ENCODE measurements around the gene NCS1.

NCS1 gene

DNA sequence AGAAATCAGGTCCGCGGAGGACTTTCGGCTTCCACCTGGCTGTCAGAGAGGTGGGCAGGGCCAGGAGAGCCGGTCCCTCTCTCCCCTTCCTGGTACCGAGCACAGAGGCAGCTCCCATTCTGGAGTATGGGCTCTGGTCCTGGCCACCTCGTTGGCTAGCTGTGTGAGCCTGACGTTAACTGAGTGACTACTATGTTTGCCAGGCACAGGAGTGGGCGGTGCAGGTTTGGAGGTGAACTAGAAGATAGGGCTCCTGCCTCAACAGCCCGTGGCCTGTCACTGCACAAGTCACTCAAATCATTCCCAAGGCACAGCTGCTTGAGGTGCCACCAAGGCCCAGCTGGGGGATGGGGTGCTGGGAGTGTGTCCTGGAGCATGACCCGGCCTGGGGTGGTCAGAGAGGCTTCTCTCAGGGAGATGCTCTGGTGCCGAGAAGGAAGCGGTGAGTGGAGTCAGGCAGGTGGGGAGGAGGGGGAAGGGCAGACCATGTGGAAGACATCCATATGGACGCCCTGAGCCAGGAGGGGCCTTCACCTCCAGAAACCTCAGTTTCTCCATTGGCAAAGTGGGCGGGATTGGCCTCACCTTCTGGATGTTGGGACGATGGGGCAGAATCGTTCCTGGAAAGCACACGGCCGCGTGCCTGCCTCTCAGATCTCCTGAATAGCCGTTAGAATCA, 39.5 kb downstream of the NCS1 start:
- no peak for DNase-seq (ENCODE audit: low read depth in 2 of 2, low spot score in 1 of 2)

DNA sequence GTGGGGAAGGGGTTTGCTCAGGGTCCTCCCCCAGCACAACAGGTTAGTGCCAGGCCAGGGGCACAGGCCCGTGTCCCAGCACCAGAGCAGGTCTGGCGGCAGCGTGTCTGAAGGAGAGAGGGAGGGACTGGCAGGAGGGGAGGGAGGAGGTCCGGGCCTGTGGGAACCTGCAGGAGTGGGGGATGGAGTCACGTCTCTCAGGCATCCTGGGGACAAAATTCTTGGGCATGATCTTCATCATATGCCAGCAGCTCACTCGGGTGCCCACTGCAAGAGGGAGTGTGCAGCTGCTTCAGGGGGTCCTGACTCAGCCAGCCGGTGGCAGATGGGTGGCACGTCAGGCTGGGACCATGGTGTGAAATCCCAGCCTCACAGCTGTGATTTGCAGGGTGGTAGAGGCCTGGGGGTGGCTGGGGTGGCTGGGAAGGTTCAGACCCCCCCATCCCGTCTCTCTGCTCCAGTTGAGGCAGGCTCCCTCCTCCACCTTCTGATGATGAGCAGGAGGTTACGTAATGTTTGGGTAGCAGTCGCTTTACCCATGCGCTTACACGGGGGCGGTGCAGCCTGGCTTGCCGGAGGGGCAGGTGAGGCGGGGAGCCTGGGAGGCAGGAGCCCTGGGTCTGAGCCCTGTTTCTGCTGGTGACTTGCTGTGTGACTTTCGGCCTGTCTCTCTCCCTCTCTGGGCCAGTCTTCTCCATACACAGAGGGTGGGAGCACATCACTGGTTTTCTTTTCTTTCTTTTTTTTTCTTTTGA, 40.5 kb downstream of the NCS1 start:
- DNase-seq (ENCODE audit: low read depth in 2 of 2, low spot score in 1 of 2): no peak

DNA sequence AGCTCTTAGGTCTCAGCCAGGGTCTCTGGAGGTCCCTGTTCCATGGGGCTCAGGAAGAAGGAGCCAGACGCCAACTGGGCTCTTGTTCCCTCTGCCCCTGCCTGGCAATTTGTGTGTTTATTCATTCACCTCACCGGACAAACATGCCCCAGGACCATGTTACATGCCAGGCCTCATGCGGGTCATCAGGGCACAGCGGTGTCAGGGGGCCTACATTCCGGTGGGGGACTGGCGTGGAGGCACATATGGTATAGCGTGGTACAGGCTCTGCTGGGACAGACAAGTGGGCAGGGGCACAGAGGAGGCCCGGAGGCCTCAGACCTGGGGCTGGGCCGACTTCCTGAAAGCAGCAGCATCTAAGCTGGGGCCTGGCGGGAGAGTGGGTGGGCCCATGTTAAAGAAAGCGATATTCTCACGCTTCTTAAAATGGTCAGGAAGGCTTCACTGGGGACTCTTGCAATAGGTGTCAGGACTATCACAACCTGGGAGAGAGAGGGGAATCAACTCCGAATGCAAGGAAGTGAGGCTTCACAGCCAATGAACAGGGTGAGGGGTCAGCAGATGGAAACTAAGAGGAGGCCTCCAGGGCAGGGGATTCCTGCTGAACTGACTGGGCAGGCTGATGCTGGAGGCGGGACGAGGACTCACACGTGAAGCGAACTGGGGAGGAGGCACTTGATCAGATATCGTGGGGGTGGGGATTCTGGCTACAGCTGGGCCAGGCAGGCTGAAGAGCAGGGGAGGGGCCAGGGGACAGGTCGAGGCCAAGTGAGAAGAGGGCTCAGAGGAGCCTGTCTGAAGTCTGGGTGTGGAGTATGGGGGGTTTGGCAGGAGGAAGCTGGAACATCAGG, 41.9 kb downstream of the NCS1 start:
- DNase-seq (ENCODE audit: low read depth in 2 of 2, low spot score in 1 of 2): no peak

DNA sequence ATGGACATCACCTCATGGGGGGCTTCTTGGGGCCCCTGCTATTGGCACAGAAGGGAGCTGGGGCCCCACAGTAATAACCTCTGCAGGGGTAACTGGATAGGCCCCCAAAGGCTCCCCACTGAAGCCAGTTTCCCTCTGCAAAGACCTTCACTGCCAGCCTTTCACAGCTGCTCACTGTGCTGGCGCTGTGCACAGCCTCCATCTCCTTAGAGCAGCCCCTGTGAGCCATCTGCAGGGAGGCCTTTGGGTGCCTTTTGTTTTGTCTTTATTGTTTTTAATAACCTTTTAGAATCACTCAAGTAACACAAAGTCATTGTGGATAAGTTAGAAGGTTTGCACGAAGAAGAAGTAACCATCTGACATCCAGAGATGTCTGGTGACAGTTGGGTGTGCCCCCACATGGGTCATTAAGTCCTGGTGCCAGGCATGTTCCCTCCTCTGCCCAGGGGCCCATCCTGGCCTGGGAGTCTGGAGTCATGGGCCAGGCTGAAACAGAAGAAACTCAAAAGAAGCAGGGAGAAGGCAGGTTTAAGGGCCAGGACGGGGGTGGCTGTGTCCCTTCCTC, 42.7 kb downstream of the NCS1 start:
- no peak for DNase-seq (ENCODE audit: low read depth in 2 of 2, low spot score in 1 of 2)

DNA sequence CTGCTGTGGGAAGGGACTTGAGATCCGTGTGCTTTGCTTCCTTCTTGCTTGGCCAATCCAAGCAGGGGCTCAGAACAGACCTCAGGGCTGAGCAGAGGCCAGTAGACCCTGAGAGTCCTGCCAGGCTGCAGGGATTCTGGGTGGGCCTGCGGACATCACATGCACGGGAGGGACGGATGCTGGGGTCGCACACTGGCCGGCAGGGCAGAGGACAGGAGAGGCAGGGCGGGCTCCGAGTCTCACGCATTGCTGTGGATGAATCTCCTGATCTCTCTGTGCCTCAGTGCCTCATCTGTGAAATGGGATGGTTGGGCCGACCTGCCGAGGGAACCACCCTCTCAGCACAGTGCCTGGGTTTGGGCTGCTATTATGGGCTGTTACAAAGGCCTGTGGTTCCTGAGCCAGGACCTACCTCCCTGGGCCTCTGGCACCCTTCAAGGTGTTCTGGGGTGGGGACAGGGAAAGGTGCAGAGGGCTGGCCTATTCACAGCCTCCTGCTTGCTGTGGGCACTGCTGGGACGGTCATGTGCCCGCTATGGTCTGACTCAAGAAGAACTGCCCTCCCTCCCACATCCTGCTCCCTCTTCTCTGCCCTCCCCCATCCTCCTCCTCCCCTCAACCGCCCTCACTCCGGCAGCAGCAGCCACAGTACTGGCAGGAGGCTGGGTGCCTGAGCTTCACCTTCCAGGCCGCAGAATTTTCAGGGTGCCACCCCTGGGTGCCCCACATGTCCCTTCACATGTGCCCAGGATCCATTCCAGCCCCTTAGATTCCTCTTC, 43.3 kb downstream of the NCS1 start:
- no peak for DNase-seq (ENCODE audit: low read depth in 2 of 2, low spot score in 1 of 2)

DNA sequence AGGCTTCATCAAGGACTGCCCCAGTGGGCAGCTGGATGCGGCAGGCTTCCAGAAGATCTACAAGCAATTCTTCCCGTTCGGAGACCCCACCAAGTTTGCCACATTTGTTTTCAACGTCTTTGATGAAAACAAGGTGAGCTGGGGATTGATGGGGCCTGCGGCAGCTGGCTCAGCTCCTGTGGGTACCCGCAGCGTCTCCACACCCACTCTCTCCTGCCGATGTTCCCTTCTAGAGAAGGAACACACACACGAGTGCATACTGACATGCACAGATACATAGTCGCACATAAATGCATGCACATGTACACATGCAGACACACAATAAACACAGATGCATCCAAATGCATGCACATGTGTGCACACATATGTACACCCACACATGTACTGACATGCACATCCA, 45.6 kb downstream of the NCS1 start:
- DNase-seq (ENCODE audit: low read depth in 2 of 2, low spot score in 1 of 2): no peak

DNA sequence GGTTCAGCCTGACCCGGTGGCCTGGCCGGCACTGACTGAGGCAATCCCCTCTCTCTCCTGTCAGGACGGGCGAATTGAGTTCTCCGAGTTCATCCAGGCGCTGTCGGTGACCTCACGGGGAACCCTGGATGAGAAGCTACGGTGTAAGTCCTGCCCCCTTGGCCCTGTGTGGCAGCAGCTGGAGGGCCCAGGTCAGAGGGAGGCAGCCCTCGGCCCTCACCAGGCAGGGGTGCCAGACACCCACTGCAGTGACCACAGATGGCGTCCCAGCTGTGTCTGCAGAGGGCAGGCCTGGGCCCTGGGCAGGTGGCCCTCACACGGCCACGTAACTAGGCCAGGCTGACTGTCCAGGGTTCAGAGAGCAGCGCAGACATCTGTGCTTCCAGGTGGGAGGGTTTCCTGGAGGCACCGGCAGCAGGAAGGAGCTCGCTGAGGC, 47.5 kb downstream of the NCS1 start:
- no peak for DNase-seq (ENCODE audit: low read depth in 2 of 2, low spot score in 1 of 2)

DNA sequence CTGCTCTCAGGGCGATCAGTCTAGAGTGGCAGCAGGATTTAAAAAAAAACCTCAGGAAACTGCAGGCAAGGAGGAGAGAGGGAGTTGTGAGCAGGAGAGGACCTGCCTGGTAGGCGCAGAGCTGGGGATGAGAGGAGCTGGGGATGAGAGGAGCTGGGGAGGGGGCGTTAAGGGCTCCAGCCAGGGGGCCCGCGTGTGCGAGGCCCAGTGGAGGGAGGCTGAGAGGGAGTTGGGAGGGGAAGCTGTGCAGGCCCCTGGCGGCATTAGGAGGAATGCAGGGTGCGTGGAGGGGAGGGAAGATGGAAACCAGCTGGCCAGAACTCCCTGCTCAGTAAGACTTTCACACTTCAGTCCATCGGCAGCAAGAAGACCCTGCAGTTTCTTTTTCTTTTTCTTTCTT, 48.1 kb downstream of the NCS1 start:
- DNase-seq (ENCODE audit: low read depth in 2 of 2, low spot score in 1 of 2): no peak

DNA sequence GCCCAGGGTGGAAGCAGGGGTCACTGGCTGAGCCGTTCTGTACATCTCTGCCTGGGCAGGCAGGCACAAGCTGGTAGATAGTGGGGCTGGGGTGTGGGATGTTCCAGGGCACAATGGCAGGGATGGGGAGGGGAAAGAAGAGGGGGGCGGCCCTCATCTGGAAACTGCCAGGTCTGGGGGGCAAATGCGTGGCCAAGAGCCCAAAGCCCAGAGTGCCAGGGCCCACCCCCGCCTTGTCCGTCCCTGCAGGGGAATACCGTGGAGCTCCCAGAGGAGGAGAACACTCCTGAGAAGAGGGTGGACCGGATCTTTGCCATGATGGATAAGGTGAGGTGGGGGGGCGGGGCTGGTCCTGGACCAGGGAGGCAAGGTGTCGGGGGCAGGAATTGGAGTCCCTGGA, 50.6 kb downstream of the NCS1 start:
- no peak for DNase-seq (ENCODE audit: low read depth in 2 of 2, low spot score in 1 of 2)

DNA sequence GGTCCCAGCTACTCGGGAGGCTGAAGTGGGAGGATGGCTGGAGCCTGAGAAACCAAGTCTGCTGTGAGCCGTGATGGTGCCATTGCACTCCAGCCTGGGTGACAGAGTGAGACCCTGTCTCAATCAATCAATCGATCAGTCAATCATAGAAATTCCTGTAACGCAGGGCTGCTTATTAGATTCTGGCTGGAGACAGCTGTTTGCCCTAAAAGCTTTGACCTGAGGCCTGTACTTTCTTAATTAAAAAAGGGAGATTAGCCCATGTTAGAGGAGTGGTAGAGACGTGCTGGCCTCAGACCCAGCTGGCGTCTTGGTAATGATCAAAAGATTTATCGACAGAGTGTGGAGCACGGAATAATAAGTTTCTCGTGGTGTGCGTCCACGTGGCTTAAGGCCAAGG, 52.9 kb downstream of the NCS1 start:
- DNase-seq (ENCODE audit: low read depth in 2 of 2, low spot score in 1 of 2): no peak

DNA sequence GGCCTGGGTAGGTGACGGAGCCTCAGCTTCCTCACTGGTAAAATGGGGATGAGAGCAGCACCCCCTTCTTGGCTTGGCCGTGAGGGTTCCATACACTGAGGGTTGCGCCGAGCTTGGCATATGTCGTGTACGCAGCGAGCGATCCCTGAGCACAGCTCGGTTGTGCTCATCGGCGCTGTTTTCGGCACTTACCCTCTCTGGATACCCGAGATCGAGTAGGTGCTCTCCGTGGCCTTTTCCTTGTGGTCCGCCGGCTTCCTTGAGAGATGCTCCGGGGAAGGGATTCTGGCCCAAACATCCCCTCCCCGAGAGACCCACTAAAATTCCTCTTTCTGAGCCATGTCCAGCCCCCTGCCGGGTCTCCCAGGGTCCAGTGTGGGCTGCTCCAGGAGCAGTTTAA, 53.4 kb downstream of the NCS1 start:
- DNase-seq (ENCODE audit: low read depth in 2 of 2, low spot score in 1 of 2): no peak

DNA sequence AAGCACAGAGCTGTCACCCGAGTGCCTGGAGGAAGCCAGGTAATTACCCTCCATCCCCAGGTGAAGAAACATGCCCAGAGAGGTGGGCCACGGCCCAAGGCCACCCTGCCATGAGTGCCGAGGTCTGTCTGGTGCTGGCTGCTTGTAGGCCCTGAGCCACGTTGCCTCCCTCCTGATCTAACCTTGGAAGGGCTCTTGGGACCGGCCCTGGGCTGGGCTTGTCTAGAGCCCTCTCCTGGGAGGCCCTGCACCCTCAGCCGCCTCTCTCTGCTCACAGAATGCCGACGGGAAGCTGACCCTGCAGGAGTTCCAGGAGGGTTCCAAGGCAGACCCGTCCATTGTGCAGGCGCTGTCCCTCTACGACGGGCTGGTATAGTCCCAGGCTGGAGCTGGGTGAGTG, 53.9 kb downstream of the NCS1 start:
- no peak for DNase-seq (ENCODE audit: low read depth in 2 of 2, low spot score in 1 of 2)

DNA sequence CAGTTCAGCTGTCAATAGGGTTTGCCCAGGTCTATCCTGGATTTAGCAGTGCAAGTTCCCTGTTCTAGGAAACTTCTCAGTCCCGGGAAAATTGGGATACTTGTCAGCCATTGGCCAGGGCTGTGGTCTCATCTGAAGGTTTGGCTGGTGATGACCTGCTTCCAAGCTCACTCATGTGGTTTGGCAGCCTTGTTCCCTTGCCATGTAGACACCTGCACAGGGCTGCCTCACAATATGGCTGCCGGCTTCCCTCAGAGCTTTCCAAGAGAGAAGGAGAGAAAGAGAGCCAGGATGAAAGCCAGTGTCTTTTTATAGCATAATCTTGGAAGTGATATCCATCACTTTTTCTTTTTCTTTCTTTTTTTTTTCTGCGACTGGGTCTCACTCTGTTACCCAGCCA, 55.6 kb downstream of the NCS1 start:
- no peak for DNase-seq (ENCODE audit: low read depth in 2 of 2, low spot score in 1 of 2)

DNA sequence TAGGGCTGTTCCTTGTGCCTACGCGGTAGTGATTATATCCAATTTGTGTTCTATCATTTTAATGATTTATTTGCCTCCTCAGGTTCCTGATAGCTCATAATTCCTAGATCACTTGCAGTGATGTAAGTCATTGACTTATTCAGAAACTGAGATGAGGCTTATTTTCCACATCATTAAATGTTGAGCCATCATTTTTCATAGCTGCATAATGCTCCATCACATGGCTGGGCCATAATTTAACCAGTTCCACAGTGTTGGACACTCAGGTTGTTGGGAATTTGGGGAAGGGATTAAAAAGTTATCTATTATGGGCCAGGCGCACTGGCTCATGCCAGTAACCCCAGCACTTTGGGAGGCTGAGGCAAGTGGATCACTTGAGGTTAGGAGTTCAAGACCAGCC, 57.6 kb downstream of the NCS1 start:
- DNase-seq (ENCODE audit: low read depth in 2 of 2, low spot score in 1 of 2): no peak

DNA sequence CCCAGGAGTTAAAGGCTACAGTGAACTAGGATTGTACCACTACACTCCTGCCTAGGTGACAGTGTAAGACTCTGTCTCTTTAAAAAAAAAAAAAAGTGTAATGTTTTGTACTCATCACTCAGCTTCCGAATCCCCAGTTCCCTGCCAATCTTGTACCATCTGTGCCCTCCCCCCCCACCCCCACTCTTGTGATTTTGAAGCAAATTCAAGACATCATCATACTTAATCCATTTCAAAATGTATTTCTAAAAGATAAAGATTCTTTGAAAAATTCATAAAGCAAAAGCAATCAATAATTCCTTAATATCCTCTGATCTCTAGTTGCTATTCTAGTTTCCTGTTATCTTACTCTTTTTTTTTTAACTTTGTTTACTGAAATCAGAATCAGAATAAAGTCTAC, 58.4 kb downstream of the NCS1 start:
- no peak for DNase-seq (ENCODE audit: low read depth in 2 of 2, low spot score in 1 of 2)

DNA sequence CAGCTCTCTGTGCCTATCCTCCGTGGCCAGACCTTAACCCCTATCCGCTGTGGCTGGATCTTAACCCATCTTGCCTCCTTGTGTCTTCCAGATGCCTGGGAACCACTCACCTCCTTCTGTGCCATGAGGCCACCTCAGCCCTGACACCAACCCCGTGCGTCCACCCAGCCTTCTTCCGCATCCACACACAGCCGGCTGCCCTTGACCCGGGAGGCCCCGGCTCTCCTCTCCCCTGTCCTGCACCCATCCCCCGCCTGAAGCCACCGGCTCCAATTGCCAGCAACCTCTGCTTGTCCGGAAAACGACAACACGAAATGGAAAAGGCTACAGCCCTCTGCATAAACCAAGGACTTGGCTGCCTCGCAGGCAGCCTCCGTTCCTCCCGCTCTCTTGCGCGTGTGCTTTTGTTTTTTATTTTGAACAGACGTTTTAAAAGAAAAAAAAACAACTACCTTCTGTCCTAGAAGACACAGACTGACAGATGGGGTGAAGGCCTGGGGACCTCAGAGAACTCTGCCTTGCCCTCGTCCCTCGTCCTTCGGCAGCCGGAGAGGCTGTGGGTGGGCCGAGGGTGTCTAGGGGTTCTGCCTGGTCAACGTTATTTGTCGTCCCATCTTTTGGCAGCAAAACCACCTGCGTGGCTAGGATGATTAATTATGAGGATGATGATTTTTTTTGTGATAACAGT, 60.8 kb downstream of the NCS1 start:
- DNase-seq (ENCODE audit: low read depth in 2 of 2, low spot score in 1 of 2): no peak

DNA sequence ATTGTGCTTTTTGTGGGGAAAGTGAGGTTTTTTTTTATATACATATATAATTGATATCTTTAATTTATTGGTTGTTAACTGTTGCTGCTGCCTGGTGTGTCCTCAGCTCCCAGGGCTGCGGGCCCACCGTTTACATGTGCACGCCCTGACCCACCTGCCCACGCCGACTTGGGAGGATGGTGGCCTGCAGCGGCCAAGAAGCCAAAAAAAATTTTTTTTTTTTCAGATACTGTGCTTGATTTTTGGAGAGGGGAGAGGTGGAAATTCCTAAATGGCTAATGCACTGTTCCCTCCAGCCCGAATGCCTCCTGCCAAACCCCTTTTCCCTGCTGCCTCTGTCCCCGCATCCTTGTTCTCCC, 61.4 kb downstream of the NCS1 start:
- DNase-seq (ENCODE audit: low read depth in 2 of 2, low spot score in 1 of 2): no peak

DNA sequence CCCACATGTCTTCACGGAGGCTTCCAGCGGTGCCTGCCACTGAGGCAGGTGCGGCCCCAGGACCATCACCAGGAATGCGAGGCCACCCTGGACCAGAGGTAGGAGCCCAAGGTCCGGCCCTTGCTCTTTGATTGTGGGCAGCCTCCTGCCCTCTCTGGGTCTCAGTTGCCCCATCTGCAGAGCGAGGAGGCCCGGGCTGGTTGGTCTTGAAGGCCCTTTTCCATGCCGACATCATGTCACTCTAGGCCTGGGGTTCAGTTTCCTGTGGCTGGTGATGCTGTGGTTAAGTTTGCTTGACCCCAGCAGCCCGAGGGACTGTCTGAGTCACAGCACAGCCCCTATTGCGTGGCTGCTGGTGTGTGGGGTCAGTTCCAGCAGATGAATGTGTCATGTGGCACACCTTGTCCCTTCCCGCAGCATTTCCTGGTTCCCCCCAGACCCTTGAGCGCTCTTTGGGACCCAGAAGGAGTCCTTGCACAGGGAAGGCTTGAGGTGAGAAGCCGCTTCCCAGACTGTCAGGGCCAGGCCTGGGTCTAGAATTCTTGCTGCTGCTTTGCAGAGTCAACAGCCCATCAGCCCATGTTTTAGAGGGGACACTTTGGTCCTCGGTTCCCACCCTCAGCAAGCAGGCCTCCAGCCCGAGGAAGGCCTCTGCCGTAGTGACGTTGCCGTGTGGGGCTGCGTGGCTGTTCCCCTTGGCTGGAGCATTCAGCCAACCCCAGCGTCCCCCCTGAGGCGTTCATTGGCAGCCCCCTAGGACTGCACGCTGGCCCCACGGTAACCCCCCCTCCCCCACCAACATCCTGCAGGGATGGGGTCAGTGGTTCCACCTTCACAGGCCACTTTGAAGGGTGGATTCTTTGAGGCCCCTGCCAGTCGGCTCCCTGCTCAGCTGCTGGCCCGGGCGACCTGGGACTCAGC, 62.4 kb downstream of the NCS1 start:
- no peak for DNase-seq (ENCODE audit: low read depth in 2 of 2, low spot score in 1 of 2)
